Stomach (tissue), 9 donors: ENCODE measurements around the gene WWP2. TPM values are rescaled to one million over a fixed set of nuclear protein-coding genes. Genes with fewer than 3 reads are reported as not detected.
A peak's percentile ranks its signal among the peaks of the same experiment; 100 is the strongest.

Experiments used
- DNase-seq, 2 donors: peaks; one replicate each; pipeline versions ENCODE4 v3.0.0 to v3.0.0-alpha.2; 2013 to 2019
- H3K27ac ChIP-seq, 5 donors: fragments of 200-600 bp in 4 of 5; sonication (generic) in 4 of 5; one replicate each; pipeline ENCODE4 v1.5.1; 2013 to 2019; ENCODE audit warnings: mild to moderate bottlenecking in 1 of 5, moderate library complexity in 1 of 5
- H3K27me3 ChIP-seq, 3 donors: fragments of 200-600 bp; sonication (generic); one replicate each; pipeline ENCODE4 v1.5.1; 2017 to 2019; ENCODE audit warnings: mixed run types in 1 of 3
- H3K36me3 ChIP-seq, 4 donors: fragments of 200-600 bp; sonication (generic); 1 replicate in 3 of 4; 2 replicates in 1 of 4; pipeline ENCODE4 v1.5.1; 2016 to 2019
- H3K4me1 ChIP-seq, 4 donors: fragments of 200-600 bp; sonication (generic); one replicate each; pipeline ENCODE4 v1.5.1; 2016 to 2019
- H3K4me3 ChIP-seq, 4 donors: fragments of 200-600 bp; sonication (generic) in 3 of 4; one replicate each; pipeline ENCODE4 v1.5.1; 2016 to 2019; ENCODE audit warnings: mild to moderate bottlenecking in 1 of 4
- H3K9me3 ChIP-seq, 4 donors: fragments of 200-600 bp; sonication (generic); one replicate each; pipeline ENCODE4 v1.5.1; 2016 to 2019
- EP300 ChIP-seq: sonication (generic); formaldehyde crosslinking; IDR thresholded peaks from one replicate; pipeline ENCODE4 v1.6.1; 2017; ENCODE audit warnings: antibody characterized with exemption
- POLR2A ChIP-seq, 4 donors: fragments of 450-650 bp; IDR thresholded peaks; one replicate each; pipeline ENCODE4 v1.6.1; 2016; ENCODE audit warnings: antibody characterized with exemption in 4 of 4, control low read depth in 2 of 4, mild to moderate bottlenecking in 1 of 4, moderate library complexity in 1 of 4
- POLR2AphosphoS5 ChIP-seq, 3 donors: sonication (generic); formaldehyde crosslinking; IDR thresholded peaks; one replicate each; pipeline ENCODE4 v1.6.1; 2016; ENCODE audit warnings: antibody characterized with exemption in 3 of 3
- WGBS, 5 donors: extraction: QIAGEN DNeasy Blood & Tissue Kit in 3 of 5; methylation state at CpG; one replicate each; pipeline versions ENCODE4 v1.1.5 to v1.1.7; 2013 to 2018; 5-methylcytosine and 5-hydroxymethylcytosine counted together
- intact Hi-C: fragments of 100-400 bp; cut with DNase I; formaldehyde crosslinking; loops from one replicate; pipeline ENCODE4 v1.15.1; 2023; ENCODE audit warnings: low total_unique reads
- polyA plus RNA-seq, 3 donors: library from polyadenylated mRNA; stranded (reverse); fragments of 200-250 nt; gene quantifications; one replicate each; pipeline ENCODE4 v1.2.3, GENCODE V29; 2013
- total RNA-seq, 5 donors: library from RNA; depleted of rRNA; stranded (reverse); fragments of >200 nt; gene quantifications; one replicate each; pipeline versions ENCODE4 v1.1.0 to v1.2.3, GENCODE V29; 2014 to 2016
- TF ChIP-seq, protein P1 (sequence below), 7 experiments: fragments of 450-650 bp in 4 of 7; fragments of 200-600 bp in 3 of 7; sonication (generic) in 3 of 7; IDR thresholded peaks; one replicate each; pipeline ENCODE4 v1.5.1; 2016 to 2019; ENCODE audit warnings: antibody characterized with exemption in 7 of 7, control low read depth in 2 of 7, mild to moderate bottlenecking in 1 of 7
- donor health status: healthy with polysubstance abuse.
- donor health status: Bipolar disorder and iron deficiency.
- donor health status: healthy.

WWP2 gene
- total and polyA plus RNA-seq, 8 donors, result 16.0 to 442 (median 35.2) TPM

DNA sequence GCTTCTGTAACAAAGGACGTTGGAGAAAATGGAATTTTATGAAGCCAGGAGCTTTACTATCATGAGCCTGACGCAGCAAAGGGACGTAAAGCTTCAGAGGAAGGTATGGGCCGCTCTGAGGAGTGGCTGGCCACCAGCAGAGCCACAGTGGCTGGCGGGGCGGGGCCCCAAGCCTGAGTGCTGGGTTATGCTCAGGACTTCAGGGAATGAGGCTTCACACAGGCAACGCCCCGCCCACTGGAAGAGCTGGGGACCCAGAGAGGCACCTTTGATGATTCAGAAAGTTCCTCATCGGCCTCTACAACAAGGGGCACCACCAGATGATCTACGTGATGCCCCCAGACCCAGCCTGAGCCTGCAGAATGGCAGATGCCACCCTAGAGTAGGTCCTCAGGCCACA lies 16.2 kb upstream of the WWP2 start:
- no peak overlapping the region for H3K4me3 ChIP-seq
- WGBS, 5 donors, result 79 to 88% (median 85%) methylated on average over 9 to 10 of the region's 10 CpGs
- H3K27ac ChIP-seq, result no peak overlapping the region
- DNase-seq, result no peak
- peaks cover 9 to 33% (median 17%) of the 10 kb centered on the region in 4 donors for H3K4me1 ChIP-seq
- intact Hi-C loops, result loop anchor here (5.0 kb wide), 1 partner anchor 34 kb away; no protein-coding TSS in a partner anchor
- peaks cover 68 to 100% (median 100%) of the 10 kb centered on the region in 4 donors for H3K36me3 ChIP-seq
- no peak for TF ChIP-seq EP300
- TF ChIP-seq POLR2A (IDR thresholded peaks at IDR 0.05), result no peak
- TF ChIP-seq, protein P1, sequence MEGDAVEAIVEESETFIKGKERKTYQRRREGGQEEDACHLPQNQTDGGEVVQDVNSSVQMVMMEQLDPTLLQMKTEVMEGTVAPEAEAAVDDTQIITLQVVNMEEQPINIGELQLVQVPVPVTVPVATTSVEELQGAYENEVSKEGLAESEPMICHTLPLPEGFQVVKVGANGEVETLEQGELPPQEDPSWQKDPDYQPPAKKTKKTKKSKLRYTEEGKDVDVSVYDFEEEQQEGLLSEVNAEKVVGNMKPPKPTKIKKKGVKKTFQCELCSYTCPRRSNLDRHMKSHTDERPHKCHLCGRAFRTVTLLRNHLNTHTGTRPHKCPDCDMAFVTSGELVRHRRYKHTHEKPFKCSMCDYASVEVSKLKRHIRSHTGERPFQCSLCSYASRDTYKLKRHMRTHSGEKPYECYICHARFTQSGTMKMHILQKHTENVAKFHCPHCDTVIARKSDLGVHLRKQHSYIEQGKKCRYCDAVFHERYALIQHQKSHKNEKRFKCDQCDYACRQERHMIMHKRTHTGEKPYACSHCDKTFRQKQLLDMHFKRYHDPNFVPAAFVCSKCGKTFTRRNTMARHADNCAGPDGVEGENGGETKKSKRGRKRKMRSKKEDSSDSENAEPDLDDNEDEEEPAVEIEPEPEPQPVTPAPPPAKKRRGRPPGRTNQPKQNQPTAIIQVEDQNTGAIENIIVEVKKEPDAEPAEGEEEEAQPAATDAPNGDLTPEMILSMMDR (IDR thresholded peaks at IDR 0.05), result no peak
- no peak for TF ChIP-seq POLR2AphosphoS5 (IDR thresholded peaks at IDR 0.05)
- H3K9me3 ChIP-seq, result no peaks in the 10 kb centered on the region
- no peaks in the 10 kb centered on the region for H3K27me3 ChIP-seq

DNA sequence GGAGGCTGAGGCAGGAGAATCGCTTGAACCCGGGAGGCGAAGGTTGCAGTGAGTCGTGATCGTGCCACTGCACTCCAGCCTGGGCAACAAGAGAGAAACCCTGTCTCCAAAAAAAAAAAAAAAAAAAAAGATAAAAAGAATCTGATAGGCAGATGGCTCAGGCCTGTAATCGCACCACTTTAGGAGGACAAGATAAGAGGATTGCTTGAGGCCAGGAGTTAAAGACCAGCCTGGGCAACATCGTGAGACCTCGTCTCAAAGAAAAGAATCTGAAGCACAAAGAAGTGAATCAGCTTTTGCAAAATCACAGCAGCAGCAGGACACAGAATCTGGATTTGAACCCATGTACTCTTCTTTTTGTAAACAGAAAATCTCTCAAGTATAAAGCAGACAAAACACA lies 15.0 kb upstream of the WWP2 start:
- H3K27me3 ChIP-seq, result no peaks in the 10 kb centered on the region
- no peak overlapping the region for H3K4me3 ChIP-seq
- 85 to 92% (median 90%) methylated on average over 8 of the region's 8 CpGs for WGBS, 5 donors
- TF ChIP-seq EP300, result no peak
- TF ChIP-seq, protein P1 (IDR thresholded peaks at IDR 0.05), result no peak
- no peak for TF ChIP-seq POLR2AphosphoS5 (IDR thresholded peaks at IDR 0.05)
- no peak for TF ChIP-seq POLR2A (IDR thresholded peaks at IDR 0.05)
- H3K9me3 ChIP-seq, result no peaks in the 10 kb centered on the region
- no peak for DNase-seq
- H3K36me3 ChIP-seq, result peaks cover 71 to 100% (median 99%) of the 10 kb centered on the region in 4 donors
- peaks cover 0 to 21% (median 7%) of the 10 kb centered on the region in 4 donors for H3K4me1 ChIP-seq
- intact Hi-C loops, result loop anchor here (5.0 kb wide), 1 partner anchor 35 kb away; no protein-coding TSS in a partner anchor
- no peak overlapping the region for H3K27ac ChIP-seq

DNA sequence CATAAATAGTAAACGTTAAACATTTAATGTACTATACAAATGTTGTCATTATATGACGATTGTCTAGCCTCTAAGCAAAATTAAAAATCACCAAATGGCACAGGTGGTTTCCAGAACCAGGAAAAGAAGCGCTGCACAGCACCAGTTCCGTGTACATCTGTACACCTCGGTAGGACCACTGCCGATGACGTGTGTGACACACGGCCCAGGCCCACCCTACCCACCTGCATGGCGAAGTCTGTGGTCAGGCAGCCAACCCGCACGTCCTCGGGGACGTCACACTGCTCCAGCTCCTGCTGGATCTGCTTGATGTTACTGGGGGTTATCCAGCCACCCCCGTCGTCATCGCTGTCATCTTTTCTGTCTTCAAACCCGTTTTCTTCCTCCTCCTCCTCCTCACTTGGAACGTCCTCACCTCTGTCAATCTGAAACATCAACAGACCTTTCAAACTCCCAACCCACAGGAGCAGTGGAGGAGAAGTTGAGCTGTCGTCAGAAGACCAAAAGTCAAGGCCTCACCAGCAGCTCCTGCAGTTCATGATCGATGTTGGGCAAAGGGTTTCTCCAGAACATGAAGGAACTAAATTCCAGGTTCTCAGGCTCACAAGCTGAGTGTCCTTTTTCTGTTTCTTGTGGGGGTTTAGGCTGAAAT lies 13.3 kb upstream of the WWP2 start:
- TF ChIP-seq, protein P1 (IDR thresholded peaks at IDR 0.05), result no peak
- TF ChIP-seq POLR2A (IDR thresholded peaks at IDR 0.05) (no peak), EP300 (no peak)
- no peak overlapping the region for H3K4me3 ChIP-seq
- H3K9me3 ChIP-seq, result no peaks in the 10 kb centered on the region
- no peak for DNase-seq
- H3K36me3 ChIP-seq, result peaks cover 64 to 90% (median 87%) of the 10 kb centered on the region in 4 donors
- peaks cover 9 to 24% (median 16%) of the 10 kb centered on the region in 4 donors for H3K4me1 ChIP-seq
- no peak overlapping the region for H3K27ac ChIP-seq
- 86 to 91% (median 89%) methylated on average over 20 of the region's 20 CpGs for WGBS, 5 donors
- no peaks in the 10 kb centered on the region for H3K27me3 ChIP-seq
- intact Hi-C loops, result loop anchor here (5.0 kb wide), 1 partner anchor 37 kb away; no protein-coding TSS in a partner anchor

DNA sequence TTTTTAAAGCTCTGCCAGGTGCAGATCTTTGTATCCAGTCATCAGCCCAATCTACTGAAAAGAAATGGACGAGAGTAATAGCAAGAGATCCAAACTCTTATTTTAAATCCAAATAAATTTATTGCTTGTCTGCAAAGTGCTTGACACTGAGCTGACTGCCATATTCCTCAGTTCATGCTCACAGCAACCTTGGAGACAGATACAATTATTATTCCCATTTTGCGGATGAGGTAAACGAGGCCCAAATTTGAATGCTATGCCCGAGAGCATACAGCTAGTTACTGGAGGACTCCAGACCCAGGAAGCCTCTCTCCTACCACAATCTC lies 8.0 kb upstream of the WWP2 start:
- Histone ChIP-seq H3K4me1 (peaks cover 14 to 28% (median 23%) of the 10 kb centered on the region in 4 donors), H3K36me3 (peaks cover 17 to 37% (median 34%) of the 10 kb centered on the region in 4 donors), H3K9me3 (no peaks in the 10 kb centered on the region), H3K27me3 (no peaks in the 10 kb centered on the region), H3K4me3 (peak overlapping the region; percentile 86 to 96 (median 91)), H3K27ac (peak overlapping the region in 4 of 5 donors; percentile 79 to 83 (median 80))
- WGBS, 5 donors, result 2 to 7% (median 5%) methylated on average over 4 of the region's 4 CpGs
- intact Hi-C loops, result no loop called here
- DNase-seq, result no peak
- no peak for TF ChIP-seq POLR2A (IDR thresholded peaks at IDR 0.05)
- no peak for TF ChIP-seq EP300
- TF ChIP-seq, protein P1 (IDR thresholded peaks at IDR 0.05), result no peak
- no peak for TF ChIP-seq POLR2AphosphoS5 (IDR thresholded peaks at IDR 0.05)
